SK-N-SH (cell line): Measurements from ENCODE around the gene RNF138.

Source experiments
- CTCF ChIP-seq: fragments of 200-600 bp; sonication (generic); IDR thresholded peaks from 2 replicates; pipeline ENCODE4 v1.6.1; 2017; ENCODE audit warnings: antibody characterized with exemption, mild to moderate bottlenecking, moderate library complexity
- EZH2phosphoT487 ChIP-seq: fragments of 200-600 bp; sonication (generic); IDR thresholded peaks from 2 replicates; pipeline ENCODE4 v1.6.1; 2017; ENCODE audit warnings: low read depth, mixed run types, mild to moderate bottlenecking, antibody characterized with exemption, moderate library complexity, borderline replicate concordance
- MAX ChIP-seq: IDR thresholded peaks from 2 replicates; pipeline ENCODE4 v1.4.0; 2012; ENCODE audit warnings: low read depth
- POLR2AphosphoS5 ChIP-seq: IDR thresholded peaks from 2 replicates; pipeline ENCODE4 v1.6.1; 2012; ENCODE audit warnings: low read depth, low read length
- REST ChIP-seq: IDR thresholded peaks from 2 replicates; pipeline ENCODE4 v1.6.1; 2012; ENCODE audit warnings: mild to moderate bottlenecking, low read depth, low read length, moderate library complexity
- RFX5 ChIP-seq: IDR thresholded peaks from 2 replicates; pipeline ENCODE4 v1.6.1; 2012; ENCODE audit warnings: mild to moderate bottlenecking, improper control_type of control experiment, low read length
- TAF1 ChIP-seq: IDR thresholded peaks from 2 replicates; pipeline ENCODE4 v1.6.1; 2012; ENCODE audit warnings: low read depth, mild to moderate bottlenecking, low read length, moderate library complexity, borderline replicate concordance
- TEAD4 ChIP-seq: IDR thresholded peaks from 2 replicates; pipeline ENCODE4 v1.4.0; 2012; ENCODE audit warnings: mild to moderate bottlenecking, borderline replicate concordance; ENCODE audit not compliant: insufficient read depth

GRCh38 chr18:32156855-32157254 is 65.2 kb downstream of the RNF138 start:
- TF ChIP-seq REST, result no peak
- TF ChIP-seq POLR2AphosphoS5, result no peak
- no peak for TF ChIP-seq TAF1
- no peak for TF ChIP-seq CTCF
- TF ChIP-seq TEAD4, result no peak
- no peak for TF ChIP-seq RFX5
- no peak for TF ChIP-seq EZH2phosphoT487
- TF ChIP-seq MAX, result no peak
